ENCODE results near the gene SLC6A13. TPM values are rescaled to one million over a fixed set of nuclear protein-coding genes. Genes with fewer than 3 reads are reported as not detected.

SLC6A13 gene
- polyA plus RNA-seq, 1 donor from 2014 or later, result 1.4 TPM

DNA sequence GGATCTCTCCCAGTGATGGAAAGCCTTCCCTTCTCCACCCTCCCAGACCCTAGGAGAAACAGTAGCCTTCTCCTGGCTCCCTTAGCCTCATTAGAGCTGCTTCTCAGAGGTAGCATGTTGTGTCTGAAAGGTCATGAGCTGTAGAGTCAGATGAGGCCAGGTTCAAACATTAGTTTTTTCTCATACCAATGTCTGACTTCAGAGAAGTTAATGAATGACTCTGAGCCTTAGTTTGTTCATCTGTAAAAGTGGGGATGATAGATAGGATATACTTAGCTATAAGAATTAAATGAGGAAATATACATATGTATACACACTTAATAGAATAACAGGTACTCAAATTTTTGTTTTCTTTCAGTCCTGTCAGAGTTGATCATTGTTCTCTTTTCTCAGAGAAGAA, 523 bp downstream of the SLC6A13 start:
- no peak overlapping the region for H2AFZ ChIP-seq (ENCODE audit: low read depth, low read length)
- H3K27me3 ChIP-seq (ENCODE audit: insufficient read depth, low read depth, low read length), result no peaks in the 10 kb centered on the region
- no peaks in the 10 kb centered on the region for H3K36me3 ChIP-seq (ENCODE audit: insufficient read depth, low read length)
- no peak overlapping the region for H3K9ac ChIP-seq (ENCODE audit: low read length)
- no peak overlapping the region for H3K27ac ChIP-seq (ENCODE audit: low read length)
- TF ChIP-seq RAD21 (conservative IDR thresholded peaks at IDR 0.05) (no peak), SMC3 (conservative IDR thresholded peaks at IDR 0.05; ENCODE audit: poor library complexity) (no peak), POLR2AphosphoS5 (IDR thresholded peaks at IDR 0.05) (no peak), CTCF (IDR thresholded peaks at IDR 0.05; ENCODE audit: poor library complexity, severe bottlenecking) (no peak), EP300 (conservative IDR thresholded peaks at IDR 0.05; ENCODE audit: poor library complexity, severe bottlenecking) (no peak)
- TF ChIP-seq, protein P1, sequence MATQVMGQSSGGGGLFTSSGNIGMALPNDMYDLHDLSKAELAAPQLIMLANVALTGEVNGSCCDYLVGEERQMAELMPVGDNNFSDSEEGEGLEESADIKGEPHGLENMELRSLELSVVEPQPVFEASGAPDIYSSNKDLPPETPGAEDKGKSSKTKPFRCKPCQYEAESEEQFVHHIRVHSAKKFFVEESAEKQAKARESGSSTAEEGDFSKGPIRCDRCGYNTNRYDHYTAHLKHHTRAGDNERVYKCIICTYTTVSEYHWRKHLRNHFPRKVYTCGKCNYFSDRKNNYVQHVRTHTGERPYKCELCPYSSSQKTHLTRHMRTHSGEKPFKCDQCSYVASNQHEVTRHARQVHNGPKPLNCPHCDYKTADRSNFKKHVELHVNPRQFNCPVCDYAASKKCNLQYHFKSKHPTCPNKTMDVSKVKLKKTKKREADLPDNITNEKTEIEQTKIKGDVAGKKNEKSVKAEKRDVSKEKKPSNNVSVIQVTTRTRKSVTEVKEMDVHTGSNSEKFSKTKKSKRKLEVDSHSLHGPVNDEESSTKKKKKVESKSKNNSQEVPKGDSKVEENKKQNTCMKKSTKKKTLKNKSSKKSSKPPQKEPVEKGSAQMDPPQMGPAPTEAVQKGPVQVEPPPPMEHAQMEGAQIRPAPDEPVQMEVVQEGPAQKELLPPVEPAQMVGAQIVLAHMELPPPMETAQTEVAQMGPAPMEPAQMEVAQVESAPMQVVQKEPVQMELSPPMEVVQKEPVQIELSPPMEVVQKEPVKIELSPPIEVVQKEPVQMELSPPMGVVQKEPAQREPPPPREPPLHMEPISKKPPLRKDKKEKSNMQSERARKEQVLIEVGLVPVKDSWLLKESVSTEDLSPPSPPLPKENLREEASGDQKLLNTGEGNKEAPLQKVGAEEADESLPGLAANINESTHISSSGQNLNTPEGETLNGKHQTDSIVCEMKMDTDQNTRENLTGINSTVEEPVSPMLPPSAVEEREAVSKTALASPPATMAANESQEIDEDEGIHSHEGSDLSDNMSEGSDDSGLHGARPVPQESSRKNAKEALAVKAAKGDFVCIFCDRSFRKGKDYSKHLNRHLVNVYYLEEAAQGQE (IDR thresholded peaks at IDR 0.05; ENCODE audit: borderline replicate concordance), result no peak
- no peaks in the 10 kb centered on the region for H3K9me2 ChIP-seq (ENCODE audit: insufficient read depth, low read length)
- H3F3A ChIP-seq (ENCODE audit: insufficient read depth, low read length, poor library complexity, severe bottlenecking), result no peaks in the 10 kb centered on the region
- H4K20me1 ChIP-seq (ENCODE audit: insufficient read depth), result no peaks in the 10 kb centered on the region
- H3K4me3 ChIP-seq (ENCODE audit: low read length), result no peak overlapping the region
- H3K79me2 ChIP-seq (replicated peaks; ENCODE audit: insufficient read depth, low read length), result no peaks in the 10 kb centered on the region
- H3K4me2 ChIP-seq (ENCODE audit: low read length), result no peak overlapping the region
- H3K9me3 ChIP-seq (ENCODE audit: low read length), result no peaks in the 10 kb centered on the region

GRCh38 chr12:257521-258321, 4.9 kb downstream of the SLC6A13 start:
- H3K27ac ChIP-seq (ENCODE audit: low read length), result no peak overlapping the region
- H3K9me3 ChIP-seq (ENCODE audit: low read length), result no peaks in the 10 kb centered on the region
- H3K9ac ChIP-seq (ENCODE audit: low read length), result no peak overlapping the region
- H3K27me3 ChIP-seq (ENCODE audit: insufficient read depth, low read depth, low read length), result no peaks in the 10 kb centered on the region
- H3K9me2 ChIP-seq (ENCODE audit: insufficient read depth, low read length), result no peaks in the 10 kb centered on the region
- H3K4me2 ChIP-seq (ENCODE audit: low read length), result no peak overlapping the region
- H2AFZ ChIP-seq (ENCODE audit: low read depth, low read length), result no peak overlapping the region
- no peaks in the 10 kb centered on the region for H3K79me2 ChIP-seq (replicated peaks; ENCODE audit: insufficient read depth, low read length)
- no peaks in the 10 kb centered on the region for H3F3A ChIP-seq (ENCODE audit: insufficient read depth, low read length, poor library complexity, severe bottlenecking)
- no peaks in the 10 kb centered on the region for H4K20me1 ChIP-seq (ENCODE audit: insufficient read depth)
- no peaks in the 10 kb centered on the region for H3K36me3 ChIP-seq (ENCODE audit: insufficient read depth, low read length)
- TF ChIP-seq EZH2 (IDR thresholded peaks at IDR 0.05; ENCODE audit: borderline replicate concordance, insufficient read depth, low read length, poor library complexity, severe bottlenecking), result no peak
- TF ChIP-seq MXI1 (conservative IDR thresholded peaks at IDR 0.05; ENCODE audit: poor library complexity, severe bottlenecking), result no peak
- TF ChIP-seq CTCF (IDR thresholded peaks at IDR 0.05; ENCODE audit: poor library complexity, severe bottlenecking), result no peak
- no peak for TF ChIP-seq SMC3 (conservative IDR thresholded peaks at IDR 0.05; ENCODE audit: poor library complexity)
- no peak for TF ChIP-seq TAF1 (IDR thresholded peaks at IDR 0.05; ENCODE audit: low read depth)
- TF ChIP-seq, protein P1 (IDR thresholded peaks at IDR 0.05; ENCODE audit: borderline replicate concordance), result no peak
- no peak for TF ChIP-seq RAD21 (conservative IDR thresholded peaks at IDR 0.05)
- TF ChIP-seq EP300 (conservative IDR thresholded peaks at IDR 0.05; ENCODE audit: poor library complexity, severe bottlenecking), result no peak
- TF ChIP-seq POLR2AphosphoS5 (IDR thresholded peaks at IDR 0.05), result no peak
- H3K4me3 ChIP-seq (ENCODE audit: low read length), result no peak overlapping the region

Measured in neural cell (in vitro differentiated cells).